DMS153 (cell line): ENCODE results near the gene TYW5.
"Not testable (repeated sequence)": the region's sequence is repeated elsewhere in the genome, so short reads cannot be mapped to it uniquely, and the experiment has no call there.

Experiments used
- DNase-seq: peaks from one replicate; lab custom pipeline; 2025; lab: John Stamatoyannopoulos, UW

The TYW5 gene

GRCh38 chr2:199916980-199917379, 38.3 kb downstream of the TYW5 start:
- DNase-seq, result no peak

- DNase-seq, result no peak
Measured at GRCh38 chr2:199914372-199914958, 40.8 kb downstream of the TYW5 start.

- not testable (repeated sequence) for DNase-seq
Measured at GRCh38 chr2:199912553-199913114, 42.7 kb downstream of the TYW5 start.

- no peak for DNase-seq
Measured at GRCh38 chr2:199911877-199912161, 43.5 kb downstream of the TYW5 start.

GRCh38 chr2:199911052-199911876, 44.0 kb downstream of the TYW5 start, which contains the start of gene C2orf69:
Gene C2orf69 (plus strand): TSS chr2:199911293. CDS start chr2:199911439, 146 bp downstream.
- DNase-seq, result peak; percentile 85

GRCh38 chr2:199910338-199911051, 44.8 kb downstream of the TYW5 start:
- DNase-seq, result no peak

- no peak for DNase-seq
Measured at GRCh38 chr2:199907008-199907714, 48.1 kb downstream of the TYW5 start.

GRCh38 chr2:199903111-199903510, 52.2 kb downstream of the TYW5 start:
- DNase-seq, result no peak

GRCh38 chr2:199902486-199903110, 52.7 kb downstream of the TYW5 start:
- no peak for DNase-seq

GRCh38 chr2:199901942-199902341, 53.3 kb downstream of the TYW5 start:
- no peak for DNase-seq

GRCh38 chr2:199896617-199897016, 58.7 kb downstream of the TYW5 start:
- no peak for DNase-seq

- no peak for DNase-seq
Measured at GRCh38 chr2:199895406-199895805, 59.9 kb downstream of the TYW5 start.

GRCh38 chr2:199883474-199884212, 71.6 kb downstream of the TYW5 start:
- no peak for DNase-seq

- no peak for DNase-seq
Measured at GRCh38 chr2:199882667-199883066, 72.6 kb downstream of the TYW5 start.
